D721Med (cell line): ENCODE data around the gene LMO7.

ENCODE experiments used
- DNase-seq: peaks from one replicate; pipeline ENCODE4 v3.0.0; 2011; ENCODE audit warnings: low spot score; ENCODE audit not compliant: insufficient read length
- FAIRE-seq: peaks from 2 replicates; lab custom pipeline; 2011; peaks lifted over from hg19 to GRCh38; lab: Jason Lieb, UNC
- CTCF ChIP-seq: IDR thresholded peaks from 2 replicates; pipeline ENCODE4 v1.5.1; 2012; ENCODE audit warnings: mild to moderate bottlenecking, control low read depth; ENCODE audit not compliant: insufficient read depth; ENCODE audit errors: missing control alignments

Gene LMO7

GRCh38 chr13:75643693-75644092 is 7.6 kb downstream of the LMO7 start:
- TF ChIP-seq CTCF, result no peak
- no peak for FAIRE-seq

GRCh38 chr13:75645141-75645540 is 9.0 kb downstream of the LMO7 start:
- FAIRE-seq (no peak), DNase-seq (no peak)
- TF ChIP-seq CTCF, result no peak

More at GRCh38 chr13:75643693-75644092, 7.6 kb downstream of the LMO7 start:
- DNase-seq, result no peak

- no peak for FAIRE-seq
- no peak for DNase-seq
- TF ChIP-seq CTCF, result no peak
These were observed 11.1 kb downstream of the LMO7 start for GRCh38 chr13:75647126-75647784.

- no peak for TF ChIP-seq CTCF
- no peak for FAIRE-seq
These were observed 12.3 kb downstream of the LMO7 start for GRCh38 chr13:75648446-75648845.

GRCh38 chr13:75651013-75651412 is 14.9 kb downstream of the LMO7 start:
- DNase-seq (no peak), FAIRE-seq (no peak)
- TF ChIP-seq CTCF, result no peak

More at GRCh38 chr13:75648446-75648845, 12.3 kb downstream of the LMO7 start:
- DNase-seq, result no peak

- no peak for FAIRE-seq
- no peak for TF ChIP-seq CTCF
These were observed 16.6 kb downstream of the LMO7 start for GRCh38 chr13:75652726-75653125.

GRCh38 chr13:75656425-75656989 is 20.4 kb downstream of the LMO7 start:
- DNase-seq (no peak), FAIRE-seq (no peak)
- TF ChIP-seq CTCF, result no peak

More at GRCh38 chr13:75652726-75653125, 16.6 kb downstream of the LMO7 start:
- DNase-seq, result no peak
